C4-2B (cell line): ENCODE data around the gene CA11.

Source experiments
- H3K27ac ChIP-seq: fragments of 450-650 bp; 2 replicates; pipeline ENCODE4 v1.5.1; 2017
- CTCF ChIP-seq: fragments of 450-650 bp; conservative IDR thresholded peaks from 2 replicates; pipeline ENCODE4 v1.5.1; 2017; ENCODE audit warnings: mild to moderate bottlenecking
- ZFX ChIP-seq: fragments of 450-650 bp; IDR thresholded peaks from 2 replicates; pipeline ENCODE4 v1.6.1; 2017

CA11 gene

DNA sequence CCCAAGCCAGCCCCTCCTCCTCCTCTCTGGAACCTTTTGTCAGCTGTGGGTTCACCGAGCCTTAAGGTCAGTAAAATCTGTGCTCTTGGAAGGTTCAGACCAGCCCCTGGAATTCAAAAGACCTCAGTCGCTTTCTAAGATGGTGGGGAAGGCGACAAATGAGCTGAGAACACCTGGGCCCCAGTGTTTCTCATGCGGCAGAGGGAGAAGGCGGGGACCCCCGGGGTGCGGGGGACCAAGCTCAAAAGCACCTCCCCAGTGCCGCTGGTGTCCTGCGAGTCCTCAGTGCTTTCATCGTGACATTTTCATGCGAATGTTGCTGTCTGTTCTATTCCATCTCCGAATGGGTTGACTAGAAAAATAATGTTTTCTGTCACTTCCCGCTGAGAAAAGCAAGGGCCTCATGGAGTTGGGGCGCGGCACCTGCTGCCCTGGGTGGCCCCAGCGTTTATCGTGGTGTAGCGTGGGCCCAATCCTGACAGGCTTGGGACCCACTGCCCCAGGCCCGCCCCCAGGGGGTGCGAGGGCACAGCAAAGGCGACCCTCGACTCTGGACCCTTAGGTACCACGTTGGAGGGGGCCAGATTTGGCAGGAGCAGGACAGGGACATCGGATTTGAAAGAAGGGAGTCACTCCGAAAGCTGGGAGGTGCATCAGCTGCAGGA, 27.6 kb upstream of the CA11 start:
- no peak overlapping the region for H3K27ac ChIP-seq
- TF ChIP-seq ZFX = no peak
- TF ChIP-seq CTCF = no peak

GRCh38 chr19:48672994-48673393, 27.0 kb upstream of the CA11 start, which contains the start of gene NTN5:
TSS of gene NTN5 (minus strand) at chr19:48673017. CDS start at chr19:48670986, 2,031 bp downstream.
- no peak within 1 kb of the TSS for H3K27ac ChIP-seq
- no peak for TF ChIP-seq CTCF
- no peak for TF ChIP-seq ZFX

DNA sequence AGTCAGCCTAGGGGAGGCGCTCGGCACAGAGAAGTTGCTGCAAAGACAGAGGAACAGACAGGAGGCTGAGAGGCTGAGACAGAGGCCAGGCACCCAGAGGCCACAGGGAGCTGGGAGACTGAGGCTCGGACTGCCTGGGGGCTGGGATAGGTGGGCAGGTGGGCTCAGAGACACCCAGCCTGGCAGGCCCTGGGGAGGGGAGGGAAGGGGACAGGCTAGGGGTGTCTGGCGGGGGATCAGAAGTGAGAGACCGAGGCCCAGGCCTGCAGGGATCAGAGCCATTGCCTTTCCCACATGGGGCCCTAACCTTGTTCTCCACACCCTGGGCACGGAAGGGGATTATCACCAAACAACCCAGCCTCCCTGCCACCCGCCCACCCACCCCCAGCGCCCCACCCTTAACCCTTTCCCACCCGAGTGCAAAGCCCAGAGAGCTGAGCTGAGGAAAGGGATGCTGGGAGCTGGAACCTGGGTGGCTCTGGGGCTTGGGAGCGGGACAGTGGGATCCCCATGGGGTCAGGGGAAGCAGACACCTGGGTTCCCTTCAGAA, 25.5 kb upstream of the CA11 start:
- TF ChIP-seq CTCF (no peak), ZFX (no peak)
- no peak overlapping the region for H3K27ac ChIP-seq

GRCh38 chr19:48670699-48671445, 24.9 kb upstream of the CA11 start:
- no peak overlapping the region for H3K27ac ChIP-seq
- no peak for TF ChIP-seq ZFX
- TF ChIP-seq CTCF = no peak

- TF ChIP-seq CTCF (no peak), ZFX (no peak)
- no peak overlapping the region for H3K27ac ChIP-seq
These were observed 24.1 kb upstream of the CA11 start for GRCh38 chr19:48669903-48670668.

- TF ChIP-seq CTCF (no peak), ZFX (no peak)
- H3K27ac ChIP-seq = no peak overlapping the region
These were observed 22.8 kb upstream of the CA11 start for GRCh38 chr19:48668761-48669160.

DNA sequence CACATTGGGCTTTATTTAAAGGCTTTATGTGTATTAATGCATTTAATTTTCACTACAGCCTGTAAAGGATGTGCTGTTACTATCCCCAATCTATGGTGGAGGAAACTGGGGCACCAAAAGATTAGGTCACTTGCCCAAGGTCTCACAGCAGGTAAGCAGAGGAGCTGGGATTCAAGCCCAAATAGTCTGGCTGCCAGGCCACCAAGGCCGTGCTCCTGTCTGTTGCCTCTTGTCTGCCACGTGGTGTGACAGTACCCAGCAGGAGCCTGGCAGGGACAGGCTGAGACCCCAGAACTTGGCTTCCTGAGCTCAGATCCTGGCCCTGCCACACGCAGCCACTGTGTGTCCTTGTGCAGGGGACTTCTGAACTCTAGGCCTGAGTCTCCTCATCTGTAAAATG, 22.3 kb upstream of the CA11 start:
- H3K27ac ChIP-seq = no peak overlapping the region
- TF ChIP-seq ZFX (no peak), CTCF (no peak)
